Measurements from ENCODE around the gene SLC34A1.

DNA sequence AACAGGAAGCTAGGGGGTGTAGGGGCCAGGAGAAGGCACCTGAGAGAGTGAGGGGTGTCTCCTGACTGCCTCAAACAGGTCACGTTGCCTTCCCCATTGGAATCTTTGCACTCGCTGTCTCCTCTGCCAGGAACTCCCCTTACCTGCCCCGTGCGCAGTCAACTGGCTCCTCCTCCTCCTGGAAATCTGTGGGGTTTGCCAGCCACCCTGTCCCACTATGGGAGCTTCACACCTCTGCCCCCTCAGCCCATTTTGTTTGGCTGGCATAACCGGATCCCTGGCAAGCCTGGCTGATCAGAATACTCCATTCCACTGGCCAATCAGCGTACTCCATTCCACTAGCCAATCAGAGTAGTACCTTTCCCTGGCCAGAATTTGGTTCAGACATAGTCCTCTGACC is 10.4 kb upstream of the SLC34A1 start:
- no peak for TF ChIP-seq CTCF (IDR thresholded peaks at IDR 0.05; ENCODE audit: insufficient read depth, low read length, poor library complexity, severe bottlenecking)
- no peak for TF ChIP-seq EZH2phosphoT487 (conservative IDR thresholded peaks at IDR 0.05; ENCODE audit: low read length)

Measured in SU-DHL-6 (cell line).